HepG2 (cell line): Measurements from ENCODE around the gene ZNF574.

Experiments
- ETV6 ChIP-seq: sonication (generic); formaldehyde crosslinking; conservative IDR thresholded peaks from 2 replicates; pipeline ENCODE4 v1.4.0; 2020; ENCODE audit warnings: missing genetic modification reagents
- FOXA1 ChIP-seq, 2 experiments: fragments of 450-650 bp in 1 of 2; sonication (generic) in 1 of 2; formaldehyde crosslinking in 1 of 2; IDR thresholded peaks; 2 replicates each; pipeline versions ENCODE4 v1.4.0 to v1.6.1; 2016 to 2020; ENCODE audit warnings: missing genetic modification reagents in 1 of 2
- HOXA5 ChIP-seq: sonication (generic); formaldehyde crosslinking; IDR thresholded peaks from 2 replicates; pipeline ENCODE4 v1.4.0; 2020; ENCODE audit warnings: missing genetic modification reagents

DNA sequence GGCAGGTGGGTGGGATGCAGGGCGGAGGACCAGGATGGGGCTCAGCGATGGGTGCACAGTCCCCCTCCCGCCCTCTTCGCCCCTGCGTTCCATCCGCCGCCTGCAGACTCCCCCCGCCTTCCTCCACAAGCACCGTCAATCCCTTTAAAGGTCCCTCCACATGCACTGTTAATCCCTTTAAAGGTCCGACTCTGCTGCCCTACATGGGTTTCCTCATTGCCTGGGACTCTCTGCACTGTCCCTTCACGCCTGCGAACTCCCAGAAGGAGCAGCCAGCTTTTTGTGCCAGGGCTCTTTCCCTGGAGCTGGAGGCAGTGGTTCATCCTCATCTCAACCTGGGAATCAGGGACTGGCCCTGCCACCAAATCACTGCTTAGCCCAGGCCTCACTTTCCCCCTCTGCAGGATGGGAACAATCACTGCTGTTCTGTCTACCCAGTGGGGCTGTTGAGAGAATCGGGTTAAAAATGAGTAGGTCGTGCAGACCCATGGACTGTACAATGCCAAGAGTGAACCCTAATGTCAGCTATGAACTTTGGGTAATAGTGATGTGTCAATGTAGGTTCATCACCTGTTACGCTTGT, 20.4 kb downstream of the ZNF574 start:
- TF ChIP-seq ETV6 (CRISPR knock-in tag) (no peak), FOXA1 (IDR thresholded peaks at IDR 0.05) (no peak), FOXA1 (CRISPR knock-in tag; IDR thresholded peaks at IDR 0.05) (no peak), HOXA5 (no peak)
